Osteocyte (in vitro differentiated cells): ENCODE data around the gene EPN2. TPM values are rescaled to one million over a fixed set of nuclear protein-coding genes. Genes with fewer than 3 reads are reported as not detected.

Source experiments
- DNase-seq: peaks from one replicate; pipeline ENCODE4 v3.0.0; 2021; ENCODE audit warnings: mixed read lengths; ENCODE audit not compliant: unreplicated experiment; ENCODE audit errors: extremely low spot score
- H3K27ac Mint-ChIP-seq: one replicate; pipeline ENCODE4 v1.8.0; 2021; ENCODE audit warnings: mild to moderate bottlenecking, mixed read lengths; ENCODE audit not compliant: unreplicated experiment
- H3K27me3 Mint-ChIP-seq: one replicate; pipeline ENCODE4 v1.8.0; 2021; ENCODE audit warnings: mixed read lengths; ENCODE audit not compliant: unreplicated experiment
- H3K36me3 Mint-ChIP-seq: one replicate; pipeline ENCODE4 v1.8.0; 2021; ENCODE audit warnings: mixed read lengths; ENCODE audit not compliant: unreplicated experiment
- H3K4me1 Mint-ChIP-seq: one replicate; pipeline ENCODE4 v1.8.0; 2021; ENCODE audit warnings: mixed read lengths; ENCODE audit not compliant: unreplicated experiment
- H3K4me3 Mint-ChIP-seq: one replicate; pipeline ENCODE4 v1.8.0; 2021; ENCODE audit warnings: mild to moderate bottlenecking, moderate library complexity, mixed read lengths; ENCODE audit not compliant: unreplicated experiment
- H3K9me3 Mint-ChIP-seq: one replicate; pipeline ENCODE4 v1.8.0; 2021; ENCODE audit warnings: mixed read lengths; ENCODE audit not compliant: unreplicated experiment
- total RNA-seq: library from RNA; stranded (reverse); gene quantifications from 2 replicates; pipeline ENCODE4 v1.2.1, GENCODE V29; 2021
- TF ChIP-seq, protein P1 (sequence below): fragments of 200-600 bp; sonication (generic); IDR thresholded peaks from 2 replicates; pipeline ENCODE4 v1.5.0; 2021; ENCODE audit warnings: antibody characterized with exemption, mild to moderate bottlenecking, moderate library complexity

Gene EPN2
- total RNA-seq, 1 donor from 2014 or later: 54.7 TPM

DNA sequence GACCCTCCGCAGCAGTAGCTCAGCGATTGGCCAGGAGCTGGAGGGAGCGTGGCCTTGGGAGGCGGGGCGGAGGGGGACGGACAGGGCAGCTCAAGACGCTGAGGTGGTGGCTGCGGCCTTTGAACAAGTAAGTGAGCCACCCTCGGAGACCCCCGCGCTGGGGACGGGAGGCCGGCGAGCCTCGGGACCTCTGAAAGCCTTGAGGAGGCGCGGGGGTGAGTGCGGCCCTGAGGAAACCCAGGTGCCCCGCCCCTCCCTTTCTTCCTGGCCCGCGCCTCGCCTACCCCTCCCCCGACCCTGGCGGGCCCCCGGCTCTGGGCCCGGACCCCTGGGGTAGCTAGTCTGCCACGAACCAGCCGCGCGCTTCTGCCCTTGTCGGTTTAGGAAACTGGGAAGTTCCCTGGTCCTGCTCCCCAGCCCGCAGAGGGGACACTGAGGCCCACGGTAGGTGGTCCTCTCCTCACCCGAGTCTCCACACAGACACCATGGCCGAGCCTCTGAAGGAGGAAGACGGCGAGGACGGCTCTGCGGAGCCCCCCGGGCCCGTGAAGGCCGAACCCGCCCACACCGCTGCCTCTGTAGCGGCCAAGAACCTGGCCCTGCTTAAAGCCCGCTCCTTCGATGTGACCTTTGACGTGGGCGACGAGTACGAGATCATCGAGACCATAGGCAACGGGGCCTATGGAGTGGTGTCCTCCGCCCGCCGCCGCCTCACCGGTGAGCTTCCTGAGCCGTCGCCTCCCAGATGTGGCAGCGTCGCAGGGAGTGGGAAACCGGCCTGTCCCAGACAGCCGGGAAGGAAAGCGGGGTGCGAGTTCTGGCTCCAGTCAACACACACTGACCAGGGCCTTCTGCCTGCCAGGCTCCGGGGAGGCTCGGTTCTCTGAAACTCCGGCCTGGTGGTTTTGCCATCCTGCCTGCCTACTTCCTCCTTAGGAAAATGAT, 141.5 kb downstream of the EPN2 start, which contains the start of gene MAPK7:
Gene MAPK7 (plus strand): TSS at position 83 of the 945 bp plus-strand sequence. CDS start 403 bp downstream, at position 486.
- peak within 1 kb of the TSS; percentile 100 for H3K27ac Mint-ChIP-seq
- H3K4me3 Mint-ChIP-seq: peak within 1 kb of the TSS; percentile 100
- TF ChIP-seq, protein P1, sequence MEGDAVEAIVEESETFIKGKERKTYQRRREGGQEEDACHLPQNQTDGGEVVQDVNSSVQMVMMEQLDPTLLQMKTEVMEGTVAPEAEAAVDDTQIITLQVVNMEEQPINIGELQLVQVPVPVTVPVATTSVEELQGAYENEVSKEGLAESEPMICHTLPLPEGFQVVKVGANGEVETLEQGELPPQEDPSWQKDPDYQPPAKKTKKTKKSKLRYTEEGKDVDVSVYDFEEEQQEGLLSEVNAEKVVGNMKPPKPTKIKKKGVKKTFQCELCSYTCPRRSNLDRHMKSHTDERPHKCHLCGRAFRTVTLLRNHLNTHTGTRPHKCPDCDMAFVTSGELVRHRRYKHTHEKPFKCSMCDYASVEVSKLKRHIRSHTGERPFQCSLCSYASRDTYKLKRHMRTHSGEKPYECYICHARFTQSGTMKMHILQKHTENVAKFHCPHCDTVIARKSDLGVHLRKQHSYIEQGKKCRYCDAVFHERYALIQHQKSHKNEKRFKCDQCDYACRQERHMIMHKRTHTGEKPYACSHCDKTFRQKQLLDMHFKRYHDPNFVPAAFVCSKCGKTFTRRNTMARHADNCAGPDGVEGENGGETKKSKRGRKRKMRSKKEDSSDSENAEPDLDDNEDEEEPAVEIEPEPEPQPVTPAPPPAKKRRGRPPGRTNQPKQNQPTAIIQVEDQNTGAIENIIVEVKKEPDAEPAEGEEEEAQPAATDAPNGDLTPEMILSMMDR: no peak
- no peak for DNase-seq
- H3K36me3 Mint-ChIP-seq: peaks cover 18% of the 10 kb centered on the region
- no peaks in the 10 kb centered on the region for H3K9me3 Mint-ChIP-seq
- peaks cover 22% of the 10 kb centered on the region for H3K4me1 Mint-ChIP-seq
- H3K27me3 Mint-ChIP-seq: no peaks in the 10 kb centered on the region

DNA sequence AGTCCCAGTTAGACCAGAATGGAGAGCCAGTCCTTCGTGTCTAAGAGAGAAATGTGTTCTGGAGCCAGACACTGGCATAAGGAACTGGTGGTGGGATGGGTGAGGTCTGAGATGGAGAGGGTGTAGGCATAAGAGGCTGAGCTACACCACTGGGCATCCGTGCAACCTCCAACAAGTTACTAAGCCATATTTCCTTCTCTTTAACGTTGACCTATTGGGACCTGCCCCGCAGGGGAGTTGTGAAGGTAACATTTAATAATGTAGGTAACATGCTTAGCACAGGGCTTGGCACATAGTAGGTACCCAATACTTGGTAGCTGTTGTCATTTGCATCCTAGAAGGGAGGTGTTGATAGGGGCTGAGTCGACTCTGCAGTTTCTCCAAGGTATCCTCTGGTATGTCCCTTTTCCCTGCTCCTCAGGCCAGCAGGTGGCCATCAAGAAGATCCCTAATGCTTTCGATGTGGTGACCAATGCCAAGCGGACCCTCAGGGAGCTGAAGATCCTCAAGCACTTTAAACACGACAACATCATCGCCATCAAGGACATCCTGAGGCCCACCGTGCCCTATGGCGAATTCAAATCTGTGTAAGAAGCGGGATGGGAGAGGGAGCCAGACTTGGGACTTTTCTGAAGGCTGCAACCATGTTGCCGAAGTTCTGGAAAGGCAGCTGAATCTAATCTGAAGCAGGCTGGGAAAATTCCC, 142.3 kb downstream of the EPN2 start:
- Mint-ChIP-seq H3K36me3 (peaks cover 26% of the 10 kb centered on the region), H3K27ac (peak overlapping the region; percentile 78), H3K4me1 (peaks cover 31% of the 10 kb centered on the region), H3K9me3 (no peaks in the 10 kb centered on the region), H3K27me3 (no peaks in the 10 kb centered on the region), H3K4me3 (peak overlapping the region; percentile 100)
- TF ChIP-seq, protein P1: no peak
- no peak for DNase-seq

DNA sequence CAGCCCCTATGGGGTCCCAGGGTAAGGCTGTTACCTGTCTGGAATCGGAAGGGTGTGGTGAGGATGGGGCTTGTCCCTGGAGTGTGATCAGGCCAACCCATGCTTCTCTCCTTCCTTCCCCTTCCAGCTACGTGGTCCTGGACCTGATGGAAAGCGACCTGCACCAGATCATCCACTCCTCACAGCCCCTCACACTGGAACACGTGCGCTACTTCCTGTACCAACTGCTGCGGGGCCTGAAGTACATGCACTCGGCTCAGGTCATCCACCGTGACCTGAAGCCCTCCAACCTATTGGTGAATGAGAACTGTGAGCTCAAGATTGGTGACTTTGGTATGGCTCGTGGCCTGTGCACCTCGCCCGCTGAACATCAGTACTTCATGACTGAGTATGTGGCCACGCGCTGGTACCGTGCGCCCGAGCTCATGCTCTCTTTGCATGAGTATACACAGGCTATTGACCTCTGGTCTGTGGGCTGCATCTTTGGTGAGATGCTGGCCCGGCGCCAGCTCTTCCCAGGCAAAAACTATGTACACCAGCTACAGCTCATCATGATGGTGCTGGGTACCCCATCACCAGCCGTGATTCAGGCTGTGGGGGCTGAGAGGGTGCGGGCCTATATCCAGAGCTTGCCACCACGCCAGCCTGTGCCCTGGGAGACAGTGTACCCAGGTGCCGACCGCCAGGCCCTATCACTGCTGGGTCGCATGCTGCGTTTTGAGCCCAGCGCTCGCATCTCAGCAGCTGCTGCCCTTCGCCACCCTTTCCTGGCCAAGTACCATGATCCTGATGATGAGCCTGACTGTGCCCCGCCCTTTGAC, 143.5 kb downstream of the EPN2 start:
- no peak overlapping the region for H3K27ac Mint-ChIP-seq
- TF ChIP-seq, protein P1: no peak
- H3K27me3 Mint-ChIP-seq: no peaks in the 10 kb centered on the region

DNA sequence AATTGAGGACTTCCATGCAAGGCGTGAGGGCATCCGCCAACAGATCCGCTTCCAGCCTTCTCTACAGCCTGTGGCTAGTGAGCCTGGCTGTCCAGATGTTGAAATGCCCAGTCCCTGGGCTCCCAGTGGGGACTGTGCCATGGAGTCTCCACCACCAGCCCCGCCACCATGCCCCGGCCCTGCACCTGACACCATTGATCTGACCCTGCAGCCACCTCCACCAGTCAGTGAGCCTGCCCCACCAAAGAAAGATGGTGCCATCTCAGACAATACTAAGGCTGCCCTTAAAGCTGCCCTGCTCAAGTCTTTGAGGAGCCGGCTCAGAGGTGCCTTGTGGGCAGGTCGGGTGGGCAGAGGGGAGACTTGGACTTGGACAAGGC, 144.2 kb downstream of the EPN2 start:
- Mint-ChIP-seq H3K36me3 (peaks cover 34% of the 10 kb centered on the region), H3K9me3 (no peaks in the 10 kb centered on the region), H3K27me3 (no peaks in the 10 kb centered on the region), H3K4me1 (peaks cover 42% of the 10 kb centered on the region), H3K4me3 (no peak overlapping the region), H3K27ac (no peak overlapping the region)
- no peak for DNase-seq
- TF ChIP-seq, protein P1: no peak

More for the DNA sequence above, 143.5 kb downstream of the EPN2 start:
- no peaks in the 10 kb centered on the region for H3K9me3 Mint-ChIP-seq
- peaks cover 34% of the 10 kb centered on the region for H3K36me3 Mint-ChIP-seq
- H3K4me3 Mint-ChIP-seq: no peak overlapping the region
- no peak for DNase-seq
- peaks cover 39% of the 10 kb centered on the region for H3K4me1 Mint-ChIP-seq
